MM.1S (cell line): ENCODE measurements around the gene CLDN20.

Experiments
- DNase-seq: peaks from one replicate; pipeline ENCODE4 v3.0.0-alpha.2; 2015
- H2AFZ ChIP-seq: fragments of 300-600 bp; sonication (generic); 2 replicates; pipeline ENCODE4 v1.6.0; 2016; ENCODE audit warnings: antibody characterized with exemption, low read length
- H3F3A ChIP-seq: fragments of 300-600 bp; sonication (generic); 2 replicates; pipeline ENCODE4 v1.6.1; 2016; ENCODE audit warnings: mild to moderate bottlenecking, antibody characterized with exemption, low read length, moderate library complexity, mixed read lengths; ENCODE audit not compliant: insufficient read depth
- H3K27ac ChIP-seq: fragments of 300-600 bp; sonication (generic); 2 replicates; pipeline ENCODE4 v1.5.1; 2016; ENCODE audit warnings: mild to moderate bottlenecking, low read length
- H3K27me3 ChIP-seq: fragments of 300-600 bp; sonication (generic); replicated peaks from 2 replicates; pipeline ENCODE4 v1.6.0; 2016; ENCODE audit warnings: low read length; ENCODE audit not compliant: insufficient read depth
- H3K36me3 ChIP-seq: fragments of 300-600 bp; sonication (generic); replicated peaks from 2 replicates; pipeline ENCODE4 v1.6.1; 2016; ENCODE audit warnings: mild to moderate bottlenecking, low read length, mixed read lengths; ENCODE audit not compliant: insufficient read depth
- H3K4me1 ChIP-seq: fragments of 300-600 bp; sonication (generic); 2 replicates; pipeline ENCODE4 v1.6.1; 2016; ENCODE audit warnings: low read length, mixed read lengths
- H3K4me2 ChIP-seq: fragments of 300-600 bp; sonication (generic); 2 replicates; pipeline ENCODE4 v1.6.0; 2016; ENCODE audit warnings: low read depth, low read length
- H3K4me3 ChIP-seq: fragments of 300-600 bp; sonication (generic); 2 replicates; pipeline ENCODE4 v1.5.1; 2016; ENCODE audit warnings: low read length, mixed read lengths
- H3K79me2 ChIP-seq: fragments of 300-600 bp; sonication (generic); 2 replicates; pipeline ENCODE4 v1.6.1; 2016; ENCODE audit warnings: mixed run types, low read length, mixed read lengths
- H3K9ac ChIP-seq: fragments of 300-600 bp; sonication (generic); 2 replicates; pipeline ENCODE4 v1.6.1; 2016; ENCODE audit warnings: low read length, mixed read lengths
- H3K9me2 ChIP-seq: fragments of 300-600 bp; sonication (generic); replicated peaks from 2 replicates; pipeline ENCODE4 v1.6.1; 2016; ENCODE audit warnings: mild to moderate bottlenecking, low read length, mixed read lengths; ENCODE audit not compliant: insufficient read depth
- H3K9me3 ChIP-seq: fragments of 300-600 bp; sonication (generic); replicated peaks from 2 replicates; pipeline ENCODE4 v1.6.1; 2016; ENCODE audit warnings: mild to moderate bottlenecking, low read length, mixed read lengths; ENCODE audit not compliant: insufficient read depth
- H4K20me1 ChIP-seq: fragments of 300-600 bp; sonication (generic); 2 replicates; pipeline ENCODE4 v1.6.1; 2016; ENCODE audit warnings: mild to moderate bottlenecking, low read length, moderate library complexity, mixed read lengths; ENCODE audit not compliant: insufficient read depth
- EZH2 ChIP-seq: fragments of 300-600 bp; sonication (generic); optimal IDR thresholded peaks from 2 replicates; pipeline ENCODE3; 2017; ENCODE audit warnings: low read depth, mild to moderate bottlenecking, antibody characterized with exemption, low read length, mixed read lengths
- EZH2phosphoT487 ChIP-seq: fragments of 300-600 bp; sonication (generic); IDR thresholded peaks from 2 replicates; pipeline ENCODE4 v1.6.1; 2018; ENCODE audit warnings: antibody characterized with exemption, low read length
- TF ChIP-seq, protein P1 (sequence below): fragments of 300-600 bp; sonication (generic); IDR thresholded peaks from 2 replicates; pipeline ENCODE4 v1.5.1; 2016; ENCODE audit warnings: antibody characterized with exemption, low read length, mixed read lengths

CLDN20 gene

GRCh38 chr6:155275808-155276480, 12.1 kb downstream of the CLDN20 start:
- Histone ChIP-seq H3F3A (no peaks in the 10 kb centered on the region), H3K27ac (no peak overlapping the region), H3K79me2 (no peaks in the 10 kb centered on the region), H3K9me2 (no peaks in the 10 kb centered on the region), H2AFZ (no peak overlapping the region), H3K27me3 (no peaks in the 10 kb centered on the region), H3K4me2 (no peak overlapping the region), H3K9me3 (no peaks in the 10 kb centered on the region), H4K20me1 (no peaks in the 10 kb centered on the region), H3K36me3 (no peaks in the 10 kb centered on the region), H3K4me3 (no peak overlapping the region), H3K9ac (no peak overlapping the region), H3K4me1 (no peaks in the 10 kb centered on the region)
- no peak for DNase-seq
- TF ChIP-seq EZH2phosphoT487 (no peak), EZH2 (no peak)
- TF ChIP-seq, protein P1, sequence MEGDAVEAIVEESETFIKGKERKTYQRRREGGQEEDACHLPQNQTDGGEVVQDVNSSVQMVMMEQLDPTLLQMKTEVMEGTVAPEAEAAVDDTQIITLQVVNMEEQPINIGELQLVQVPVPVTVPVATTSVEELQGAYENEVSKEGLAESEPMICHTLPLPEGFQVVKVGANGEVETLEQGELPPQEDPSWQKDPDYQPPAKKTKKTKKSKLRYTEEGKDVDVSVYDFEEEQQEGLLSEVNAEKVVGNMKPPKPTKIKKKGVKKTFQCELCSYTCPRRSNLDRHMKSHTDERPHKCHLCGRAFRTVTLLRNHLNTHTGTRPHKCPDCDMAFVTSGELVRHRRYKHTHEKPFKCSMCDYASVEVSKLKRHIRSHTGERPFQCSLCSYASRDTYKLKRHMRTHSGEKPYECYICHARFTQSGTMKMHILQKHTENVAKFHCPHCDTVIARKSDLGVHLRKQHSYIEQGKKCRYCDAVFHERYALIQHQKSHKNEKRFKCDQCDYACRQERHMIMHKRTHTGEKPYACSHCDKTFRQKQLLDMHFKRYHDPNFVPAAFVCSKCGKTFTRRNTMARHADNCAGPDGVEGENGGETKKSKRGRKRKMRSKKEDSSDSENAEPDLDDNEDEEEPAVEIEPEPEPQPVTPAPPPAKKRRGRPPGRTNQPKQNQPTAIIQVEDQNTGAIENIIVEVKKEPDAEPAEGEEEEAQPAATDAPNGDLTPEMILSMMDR = no peak

GRCh38 chr6:155276638-155277037, 12.8 kb downstream of the CLDN20 start:
- H3F3A ChIP-seq = no peaks in the 10 kb centered on the region
- no peaks in the 10 kb centered on the region for H3K36me3 ChIP-seq
- no peaks in the 10 kb centered on the region for H3K4me1 ChIP-seq
- no peaks in the 10 kb centered on the region for H3K79me2 ChIP-seq
- no peaks in the 10 kb centered on the region for H3K27me3 ChIP-seq
- DNase-seq = no peak
- H3K9me2 ChIP-seq = no peaks in the 10 kb centered on the region
- TF ChIP-seq EZH2phosphoT487 (no peak), EZH2 (no peak)
- TF ChIP-seq, protein P1 = no peak
- no peak overlapping the region for H2AFZ ChIP-seq
- H3K27ac ChIP-seq = no peak overlapping the region
- H4K20me1 ChIP-seq = no peaks in the 10 kb centered on the region
- H3K9ac ChIP-seq = no peak overlapping the region
- H3K4me3 ChIP-seq = no peak overlapping the region
- H3K4me2 ChIP-seq = no peak overlapping the region
- no peaks in the 10 kb centered on the region for H3K9me3 ChIP-seq

- no peaks in the 10 kb centered on the region for H3K4me1 ChIP-seq
These were observed 14.7 kb downstream of the CLDN20 start for GRCh38 chr6:155278319-155279049.

More at GRCh38 chr6:155278319-155279049, 14.7 kb downstream of the CLDN20 start:
- H3K9me2 ChIP-seq = no peaks in the 10 kb centered on the region
- H3F3A ChIP-seq = no peaks in the 10 kb centered on the region
- no peak overlapping the region for H3K4me2 ChIP-seq
- no peak overlapping the region for H3K4me3 ChIP-seq
- no peaks in the 10 kb centered on the region for H4K20me1 ChIP-seq
- TF ChIP-seq, protein P1 = no peak
- TF ChIP-seq EZH2phosphoT487 = no peak
- TF ChIP-seq EZH2 = no peak
- no peak for DNase-seq
- no peaks in the 10 kb centered on the region for H3K79me2 ChIP-seq
- H3K27ac ChIP-seq = no peak overlapping the region
- no peak overlapping the region for H3K9ac ChIP-seq
- H3K9me3 ChIP-seq = no peaks in the 10 kb centered on the region
- H2AFZ ChIP-seq = no peak overlapping the region
- H3K36me3 ChIP-seq = no peaks in the 10 kb centered on the region
- no peaks in the 10 kb centered on the region for H3K27me3 ChIP-seq
